HG03571 (cell line): Measurements from ENCODE around the gene SUSD1.
"Not testable (repeated sequence)": the region's sequence is repeated elsewhere in the genome, so short reads cannot be mapped to it uniquely, and the experiment has no call there.

ENCODE experiments used
- ATAC-seq: cut with Tn5 transposase; IDR thresholded peaks from one replicate; pipeline ENCODE4 v1.9.1; 2021; ENCODE audit not compliant: unreplicated experiment

SUSD1 gene

DNA sequence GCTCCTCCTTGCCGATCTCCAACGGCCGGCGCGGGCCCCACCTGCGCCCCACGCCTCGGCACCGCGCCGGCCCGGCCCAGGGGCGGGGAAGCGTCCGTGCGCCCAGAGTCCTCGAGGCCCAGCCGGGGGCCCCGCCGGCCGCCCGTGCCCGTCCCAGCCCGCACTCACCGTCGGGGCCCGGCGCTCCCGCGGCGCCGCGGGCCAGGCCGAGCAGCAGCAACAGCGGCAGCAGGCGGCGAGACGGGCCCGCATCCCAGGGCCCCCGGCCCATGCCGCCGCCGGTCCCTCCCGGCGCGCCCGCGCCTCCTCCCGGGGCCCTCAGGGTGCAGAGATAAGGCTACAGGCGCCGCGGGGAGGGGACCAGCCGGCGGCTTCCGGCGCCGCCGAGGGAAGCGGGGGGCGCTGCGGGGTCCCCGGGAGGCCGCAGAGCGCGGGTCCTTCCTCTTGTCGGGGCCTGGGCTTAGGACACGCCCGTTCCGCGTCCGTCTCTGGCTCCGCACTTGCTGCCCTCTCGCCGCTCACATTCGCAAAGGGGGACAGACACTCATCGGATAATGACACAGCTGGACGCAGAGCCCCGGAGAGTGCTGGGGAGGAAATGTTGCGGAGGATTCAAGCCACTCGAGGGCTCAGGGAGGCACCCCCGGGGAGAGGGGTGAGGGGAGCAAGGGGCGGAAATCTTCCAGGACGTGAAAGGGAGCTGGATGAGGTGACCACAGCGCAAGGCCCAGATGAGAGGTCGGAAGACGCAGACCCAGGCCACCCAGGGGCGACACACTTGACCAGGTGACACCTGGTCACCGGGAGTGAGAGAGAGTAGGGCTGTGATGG lies at the start of gene SUSD1:
SUSD1 (minus strand) TSS at position 333 of the 831 bp plus-strand sequence; CDS start at position 271, 62 bp downstream.
- peak; percentile 43 for ATAC-seq

DNA sequence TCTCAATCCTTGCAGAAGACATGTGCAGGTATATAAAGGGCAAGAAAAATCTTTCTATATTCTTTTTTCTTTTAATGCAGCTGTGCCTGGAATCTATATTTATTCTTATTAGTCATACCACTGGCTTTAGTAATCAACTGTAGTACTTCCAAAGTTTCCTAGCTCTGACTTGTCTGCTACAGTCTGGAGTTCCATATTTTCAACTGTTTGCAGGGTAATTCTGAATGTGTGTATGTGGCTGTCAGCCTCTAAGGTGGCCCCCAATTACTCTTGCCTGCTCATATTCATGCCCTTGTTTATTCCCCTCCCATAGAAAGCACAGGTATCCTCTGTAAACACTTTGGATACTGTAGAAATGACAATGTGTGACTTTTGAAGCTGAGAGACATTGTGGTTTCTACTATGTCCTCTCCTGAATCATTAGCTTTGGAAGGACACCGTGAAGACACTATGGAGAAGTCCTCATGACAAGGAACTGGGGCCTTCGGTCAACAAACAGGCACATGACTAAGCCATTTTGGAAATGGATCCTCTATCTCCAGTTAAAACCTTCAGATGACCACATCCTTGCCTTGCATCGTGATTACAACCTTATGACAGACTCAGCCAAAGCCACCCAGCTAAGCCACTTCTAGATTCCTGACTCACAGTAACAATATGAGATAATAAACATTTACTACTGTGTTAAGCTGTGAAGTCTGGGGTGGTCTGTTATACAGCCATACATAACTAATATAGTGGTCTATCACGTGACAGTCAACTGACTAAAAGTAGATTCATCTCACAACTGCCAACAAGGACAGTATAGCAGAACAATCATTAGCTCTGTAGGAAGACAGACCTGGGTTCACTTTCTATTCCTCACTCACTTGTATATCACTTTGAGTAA lies 49.5 kb upstream of the SUSD1 start:
- ATAC-seq, result peak; percentile 68

DNA sequence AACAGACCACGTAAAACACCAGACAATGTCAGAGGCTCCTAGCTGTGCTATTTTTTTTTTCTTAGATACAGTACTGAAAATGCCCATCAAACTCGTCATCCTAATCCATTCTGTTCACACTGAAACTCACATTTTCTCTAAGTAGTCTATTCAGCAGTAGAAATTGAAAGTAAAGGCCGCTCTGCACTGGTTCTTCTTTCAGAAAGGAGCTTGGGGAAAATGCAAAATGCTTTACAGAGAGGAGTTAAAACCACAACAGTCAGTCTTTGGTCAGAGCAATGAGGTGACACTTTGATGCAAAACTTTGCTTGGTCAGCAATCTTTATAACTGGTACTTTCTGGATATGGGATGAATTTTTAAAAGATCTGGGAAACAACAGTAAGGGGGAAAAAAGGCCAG lies 43.8 kb upstream of the SUSD1 start:
- ATAC-seq, result peak; percentile 94

DNA sequence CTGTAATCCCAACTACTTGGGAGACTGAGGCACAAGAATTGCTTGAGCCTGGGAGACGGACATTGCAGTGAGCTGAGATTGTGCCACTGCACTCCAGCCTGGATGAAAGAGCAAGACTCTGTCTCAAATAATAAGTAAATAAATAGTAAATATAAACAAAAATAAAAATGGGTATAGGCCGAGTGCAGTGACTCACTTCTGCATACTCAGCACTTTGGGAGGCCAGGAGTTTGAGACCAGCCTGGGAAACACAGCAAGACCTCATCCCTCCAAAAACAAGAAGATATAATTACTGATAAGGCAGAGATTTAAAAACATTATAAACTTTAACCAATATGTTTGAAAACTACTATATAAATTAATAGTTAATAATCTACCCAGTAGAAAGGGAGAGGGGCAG lies 37.8 kb upstream of the SUSD1 start:
- no peak for ATAC-seq

DNA sequence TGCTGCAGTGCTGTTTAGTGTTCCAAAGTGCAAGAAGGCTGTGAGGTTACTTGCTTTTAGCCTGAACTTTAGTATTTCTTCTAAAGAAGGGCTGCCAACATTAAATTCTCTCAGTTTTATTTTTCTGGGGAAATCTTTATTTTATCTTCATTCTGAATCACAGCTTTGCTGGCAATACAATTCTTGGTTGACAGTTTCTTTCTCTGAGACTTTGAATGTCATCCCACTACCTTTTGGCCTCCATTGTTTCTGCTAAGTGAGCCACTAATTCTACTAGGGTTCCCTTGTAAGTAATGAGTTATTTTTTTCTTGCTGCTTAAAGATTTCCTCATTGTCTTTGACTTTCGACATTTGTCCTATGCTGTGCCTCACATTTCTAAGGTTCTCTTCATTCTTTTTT lies 32.4 kb upstream of the SUSD1 start:
- no peak for ATAC-seq

DNA sequence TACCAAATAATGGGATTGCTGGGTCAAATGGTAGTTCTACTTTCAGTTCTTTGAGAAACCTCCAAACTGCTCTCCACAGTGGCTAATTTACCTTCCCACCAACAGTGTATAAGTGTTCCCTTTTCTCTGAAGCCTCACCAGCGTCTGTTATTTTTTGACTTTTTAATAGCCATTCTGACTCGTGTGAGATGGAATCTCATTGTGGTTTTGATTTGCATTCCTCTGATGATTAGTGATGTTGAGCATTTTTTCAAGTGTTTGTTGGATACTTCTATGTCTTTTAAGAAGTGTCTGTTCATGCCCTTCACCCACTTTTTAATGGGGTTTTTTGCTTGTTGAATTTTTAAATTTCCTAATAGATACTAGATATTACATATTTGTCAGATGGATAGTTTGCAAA lies 28.4 kb upstream of the SUSD1 start:
- no peak for ATAC-seq

DNA sequence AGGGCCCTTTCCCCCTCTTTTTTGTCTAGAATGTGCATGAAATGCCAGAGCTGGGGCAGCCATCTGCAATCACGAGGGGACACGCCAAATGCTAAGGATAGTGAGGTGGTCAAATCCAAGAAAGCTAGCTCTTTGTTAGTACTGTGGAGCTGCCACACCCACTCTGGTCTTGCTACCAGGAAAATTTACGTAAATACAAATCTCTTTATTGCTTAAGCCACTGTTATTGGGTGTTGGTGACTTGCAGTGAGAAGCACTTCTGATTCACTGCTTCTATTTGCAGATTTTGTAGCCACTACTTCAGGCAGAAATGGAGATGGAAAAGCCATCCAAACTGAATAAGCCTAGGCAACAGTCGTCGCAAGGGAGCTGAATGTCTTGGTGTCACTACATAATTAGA lies 25.6 kb upstream of the SUSD1 start:
- ATAC-seq, result no peak

DNA sequence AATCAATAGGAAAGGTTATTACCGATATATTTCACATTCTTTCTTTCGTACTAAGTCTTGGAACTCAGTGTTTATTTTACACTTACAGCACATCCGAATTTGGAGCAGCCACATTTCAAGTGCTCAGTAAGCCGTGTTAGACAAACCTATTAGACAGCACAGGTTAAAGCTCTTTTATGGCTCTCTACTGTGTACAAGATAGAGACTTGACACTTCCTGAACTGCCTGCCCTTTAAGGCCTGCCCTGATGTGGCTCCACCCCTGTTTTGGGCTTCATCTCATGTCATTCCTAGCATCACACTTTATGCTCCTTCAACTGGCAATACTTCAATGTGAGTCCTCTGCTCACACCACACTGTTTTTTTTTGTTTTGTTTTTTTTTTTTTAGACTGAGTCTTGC lies 23.5 kb upstream of the SUSD1 start:
- ATAC-seq, result no peak

DNA sequence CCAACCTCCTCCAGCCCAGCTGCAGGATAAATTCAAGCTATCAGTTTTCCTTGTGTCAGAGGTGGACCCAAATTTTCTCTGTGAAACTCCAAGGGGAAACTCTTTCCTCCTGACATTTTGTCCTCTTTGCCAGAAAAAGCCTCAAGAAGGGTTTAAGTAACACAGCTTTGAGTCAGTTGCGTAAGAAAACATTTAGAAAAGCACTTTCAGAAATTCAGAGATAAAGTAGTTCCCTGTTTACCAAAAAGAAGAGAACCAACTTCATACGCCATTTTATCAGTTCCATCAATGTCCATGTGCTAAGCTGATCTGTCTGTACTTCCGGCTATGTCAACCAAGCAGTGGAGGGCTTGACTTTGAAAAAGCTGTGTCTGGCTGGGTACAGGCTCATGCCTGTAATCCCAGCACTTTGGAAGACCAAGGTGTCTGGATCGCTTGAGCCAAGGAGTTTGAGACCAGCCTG lies 19.9 kb upstream of the SUSD1 start:
- no peak for ATAC-seq

DNA sequence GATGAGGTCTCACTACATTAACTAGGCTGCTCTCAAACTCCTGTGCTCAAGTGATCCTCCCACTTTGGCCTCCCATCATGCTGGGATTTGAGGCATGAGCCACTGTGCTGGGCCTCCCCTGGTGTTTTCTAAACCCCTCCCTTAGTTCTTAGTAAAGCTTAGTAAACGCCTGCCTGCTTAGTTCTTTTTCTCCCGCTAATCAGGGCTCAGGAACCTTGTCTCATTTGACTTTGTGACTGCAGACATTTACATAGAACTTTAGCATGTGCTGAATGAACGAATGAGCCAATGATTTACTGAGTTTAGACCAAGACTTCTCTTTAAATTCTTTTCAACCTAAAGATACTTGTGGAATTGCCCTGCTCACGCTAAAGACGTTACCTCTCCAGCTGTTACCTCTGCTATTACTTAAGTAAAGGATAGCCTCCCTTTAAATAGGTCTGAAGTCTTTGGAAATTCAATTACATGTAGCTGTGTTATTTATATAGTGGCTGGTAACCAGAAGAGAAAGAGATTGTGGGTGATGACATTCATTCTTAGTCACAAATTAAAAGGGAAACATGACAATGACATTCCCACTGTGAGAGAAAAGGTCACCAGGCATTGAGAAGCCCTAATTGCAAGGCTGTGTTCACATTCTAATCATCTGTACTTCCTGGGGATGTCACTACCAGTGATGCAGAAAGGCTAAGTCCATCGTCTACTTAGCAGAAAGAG lies 18.6 kb upstream of the SUSD1 start:
- ATAC-seq, result no peak

DNA sequence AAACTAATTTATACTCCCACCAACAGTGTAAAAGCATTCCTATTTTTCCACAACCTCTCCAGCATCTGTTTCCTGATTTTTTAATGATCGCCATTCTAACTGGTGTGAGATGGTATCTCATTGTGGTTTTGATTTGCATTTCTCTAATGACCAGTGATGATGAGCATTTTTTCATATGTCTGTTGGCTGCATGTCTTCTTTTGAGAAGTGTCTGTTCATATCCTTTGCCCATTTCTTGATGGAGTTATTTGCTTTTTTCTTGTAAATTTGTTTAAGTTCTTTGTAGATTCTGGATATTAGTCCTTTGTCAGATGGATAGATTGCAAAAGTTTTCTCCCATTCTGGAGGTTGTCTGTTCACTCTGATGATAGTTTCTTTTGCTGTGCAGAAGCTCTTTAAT lies 15.2 kb upstream of the SUSD1 start:
- not testable (repeated sequence) for ATAC-seq

DNA sequence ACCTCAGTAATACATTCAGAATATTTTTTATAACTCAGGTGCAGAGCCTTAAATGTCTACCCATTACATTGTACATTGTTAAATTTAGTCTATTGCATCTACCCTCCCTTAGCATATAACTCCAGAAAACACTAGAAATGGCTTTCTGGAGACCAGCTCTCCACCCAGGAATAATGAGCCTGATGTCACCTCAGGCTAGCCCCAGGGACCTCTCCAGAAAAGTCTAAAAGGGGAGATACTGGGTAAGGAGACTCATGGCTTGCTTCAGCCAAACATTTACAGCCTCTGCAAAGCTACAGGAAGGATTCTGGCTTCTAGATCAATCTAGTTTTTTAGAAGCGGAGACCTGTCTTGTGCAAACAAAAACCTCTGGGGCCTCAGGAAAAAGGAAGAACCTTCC lies 13.8 kb upstream of the SUSD1 start:
- ATAC-seq, result no peak

DNA sequence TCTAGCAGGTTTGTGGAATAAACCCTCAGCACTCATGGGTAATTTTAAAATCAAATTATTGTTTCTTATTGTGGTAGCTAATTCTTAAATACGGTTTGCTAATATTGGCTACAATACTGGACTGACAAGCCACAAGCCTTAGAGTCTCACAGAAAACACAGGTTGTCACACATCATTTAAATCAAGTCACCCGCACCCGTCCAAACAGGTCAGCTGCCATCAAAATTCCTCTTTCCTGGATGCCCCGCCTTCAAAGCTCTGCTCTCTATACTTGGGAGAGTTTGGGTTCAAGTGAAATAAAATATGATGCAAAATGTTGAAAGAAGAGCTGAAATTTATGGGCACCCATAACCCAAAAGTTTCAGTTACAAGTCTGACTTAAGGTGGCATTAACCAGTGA lies 12.3 kb upstream of the SUSD1 start:
- no peak for ATAC-seq

DNA sequence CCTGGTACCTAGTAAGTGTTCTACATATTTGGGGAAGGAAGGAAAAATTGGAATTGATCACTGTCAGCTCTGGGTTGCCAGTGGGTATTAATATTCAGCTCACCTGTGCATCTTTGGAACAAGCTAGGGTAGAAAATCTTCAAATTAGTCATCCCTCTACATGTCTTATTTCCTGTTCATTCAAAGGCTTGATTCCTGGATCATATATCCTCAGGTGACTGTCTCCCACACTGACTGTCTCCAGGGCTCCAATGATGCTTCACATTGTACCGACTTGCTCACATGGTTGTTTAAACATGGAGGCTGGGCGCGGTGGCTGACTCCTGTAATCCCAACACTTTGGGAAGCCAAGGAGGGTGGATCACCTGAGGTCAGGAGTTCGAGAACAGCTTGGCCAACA lies 11.6 kb upstream of the SUSD1 start:
- no peak for ATAC-seq

DNA sequence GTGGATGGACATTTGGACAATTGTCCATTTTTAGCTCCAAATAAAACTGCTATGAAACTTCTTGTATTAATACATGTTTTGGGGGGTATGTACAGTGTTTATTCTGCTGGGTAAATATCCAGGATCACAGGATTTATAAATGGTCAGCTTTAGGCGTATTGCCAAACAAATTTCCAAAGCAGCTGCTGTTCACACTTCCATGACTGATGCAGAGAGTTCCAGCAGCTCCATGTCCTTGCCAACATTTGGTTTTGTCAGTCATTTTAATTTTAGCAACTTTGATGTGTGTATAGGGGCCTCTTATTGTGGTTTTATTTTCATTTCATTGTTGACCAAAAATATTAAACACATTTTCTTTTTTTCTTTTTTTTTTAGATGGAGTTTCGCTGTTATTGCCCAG lies 9.8 kb upstream of the SUSD1 start:
- ATAC-seq, result no peak

DNA sequence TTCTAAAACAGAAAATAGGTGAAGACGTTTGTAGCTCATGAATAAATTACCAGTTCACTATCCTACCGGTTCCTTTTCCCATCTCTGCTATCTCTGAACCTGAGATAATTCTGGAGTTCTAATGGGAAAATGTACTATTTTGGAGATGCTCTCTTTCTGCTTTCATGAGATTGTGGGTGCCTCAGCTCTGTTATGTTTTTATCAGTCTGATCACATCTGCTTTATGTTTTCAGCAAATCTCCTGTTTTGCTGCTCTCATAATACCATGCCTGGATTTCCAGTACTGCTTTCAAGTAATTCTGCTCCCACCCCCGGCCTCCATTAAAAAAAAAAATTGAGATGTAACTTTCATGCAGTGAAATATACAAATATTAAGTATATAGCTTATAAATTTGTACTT lies 9.1 kb upstream of the SUSD1 start:
- ATAC-seq, result no peak

DNA sequence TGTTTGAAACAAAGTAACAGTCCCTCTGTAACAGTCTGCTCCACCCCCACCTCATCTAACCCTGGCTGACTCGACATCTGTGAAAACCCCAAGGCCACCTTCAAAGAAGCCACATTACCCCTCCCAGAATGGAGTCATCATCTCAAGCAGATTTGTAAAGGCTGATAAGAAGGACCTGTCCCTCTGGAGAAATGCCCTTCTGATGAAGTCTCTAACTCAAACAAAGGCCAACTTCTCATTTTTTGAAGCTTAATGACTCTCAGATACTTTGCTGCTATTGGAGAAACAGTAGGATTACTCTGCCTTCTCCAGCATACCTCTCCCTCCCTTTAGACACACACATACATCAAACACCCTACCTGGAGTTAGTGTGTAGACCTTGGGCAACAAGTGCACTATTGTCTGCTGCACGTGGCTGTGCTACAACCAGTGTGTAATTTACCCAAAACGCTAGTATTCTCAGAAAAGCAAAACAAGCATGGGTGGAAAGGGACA lies 5.3 kb upstream of the SUSD1 start:
- no peak for ATAC-seq

DNA sequence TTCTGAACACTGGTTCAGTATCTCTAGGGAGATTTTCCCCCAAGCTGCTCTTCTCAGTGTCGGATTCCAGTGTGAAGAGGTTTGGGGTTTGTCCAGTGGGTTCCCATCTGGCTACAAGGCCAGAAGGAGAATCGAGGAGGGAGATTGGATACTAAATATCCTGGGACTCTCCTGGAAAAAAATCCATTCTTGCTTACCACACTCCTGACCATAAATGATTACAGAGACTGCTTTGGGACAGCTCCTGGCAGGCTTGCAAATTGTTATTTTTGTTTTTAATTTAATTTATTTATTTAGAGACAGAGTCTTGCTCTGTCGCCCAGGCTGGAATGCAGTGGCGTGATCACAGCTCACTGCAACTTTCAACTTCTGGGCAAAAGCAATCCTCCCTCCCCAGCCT lies 4.7 kb upstream of the SUSD1 start:
- ATAC-seq, result no peak

DNA sequence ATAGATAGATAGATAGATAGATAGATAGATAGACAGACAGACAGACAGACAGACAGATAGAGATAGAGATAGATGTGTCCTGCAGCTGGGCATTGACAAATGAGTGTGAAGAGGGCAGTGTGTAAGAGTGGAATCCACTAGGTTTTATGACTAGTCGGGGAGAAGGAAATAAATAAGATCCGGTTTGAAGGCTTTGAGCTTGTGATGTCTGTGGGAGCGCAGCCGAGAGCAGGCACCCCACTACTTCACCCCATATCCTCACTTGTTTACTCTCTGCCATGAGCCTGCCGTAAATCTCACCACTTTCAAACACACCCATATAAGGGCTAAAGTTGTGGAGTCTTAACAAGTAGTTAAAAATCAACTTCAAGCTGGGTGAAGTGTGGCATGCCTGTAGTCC lies 1.4 kb upstream of the SUSD1 start:
- ATAC-seq, result no peak

DNA sequence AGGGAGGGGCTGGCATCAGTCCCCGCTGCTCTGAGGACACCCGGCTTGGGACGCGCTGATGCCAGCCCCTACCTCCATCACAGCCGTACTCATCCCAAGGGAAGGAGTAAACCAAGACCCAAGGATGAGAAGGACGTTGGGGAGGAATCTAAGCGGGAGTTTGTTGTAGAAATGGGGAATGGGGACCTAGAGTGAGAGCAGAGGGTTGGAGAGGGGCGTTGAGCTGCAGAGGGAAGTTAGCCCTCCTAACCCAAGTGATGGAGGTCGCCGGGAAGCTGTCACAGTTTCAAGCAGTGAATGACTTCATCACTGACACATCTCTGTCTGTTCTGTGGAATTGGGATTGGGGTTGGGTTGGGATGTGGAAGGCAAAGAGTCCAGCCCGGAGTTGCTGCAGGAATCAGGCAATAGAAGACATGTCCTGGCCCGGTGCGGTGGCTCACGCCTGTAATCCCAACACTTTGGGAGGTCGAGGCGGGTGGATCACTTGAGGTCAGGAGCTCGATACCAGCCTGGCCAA lies 759 bp upstream of the SUSD1 start:
- no peak for ATAC-seq
